Stimulated activated naive B cell treated with anti-CD40 and anti-IgM and Interleukin-4, amounts not matched to agents 10 μg/mL and 1 μg/mL and 100 μg/mL, for 72 hours (primary cell): ENCODE data around the gene SEPTIN12.
"Not testable (repeated sequence)": the region's sequence is repeated elsewhere in the genome, so short reads cannot be mapped to it uniquely, and the experiment has no call there.

Experiments used
- ATAC-seq, 2 donors: fragments of 150-1000 bp; cut with Tn5 transposase; replicated peaks; 2 replicates each; pipeline ENCODE4 v1.10.0; 2021; ENCODE audit warnings: moderate library complexity in 1 of 2
- DNase-seq: peaks from one replicate; pipeline ENCODE4 v3.0.0; 2021
- H3K27ac Mint-ChIP-seq: one replicate; pipeline ENCODE4 v1.8.0; 2022; ENCODE audit warnings: mild to moderate bottlenecking, mixed read lengths
- H3K27me3 Mint-ChIP-seq, 2 donors: one replicate each; pipeline ENCODE4 v1.8.0; 2022; ENCODE audit warnings: mixed read lengths in 2 of 2
- H3K36me3 Mint-ChIP-seq, 2 donors: one replicate each; pipeline ENCODE4 v1.8.0; 2022; ENCODE audit warnings: mixed read lengths in 2 of 2, mild to moderate bottlenecking in 1 of 2
- H3K4me1 Mint-ChIP-seq, 2 donors: one replicate each; pipeline ENCODE4 v1.8.0; 2022; ENCODE audit warnings: mixed read lengths in 2 of 2, mild to moderate bottlenecking in 1 of 2
- H3K4me3 Mint-ChIP-seq, 2 donors: one replicate each; pipeline ENCODE4 v1.8.0; 2022; ENCODE audit warnings: mild to moderate bottlenecking in 2 of 2, mixed read lengths in 2 of 2, moderate library complexity in 1 of 2
- H3K9me3 Mint-ChIP-seq, 2 donors: one replicate each; pipeline ENCODE4 v1.8.0; 2022; ENCODE audit warnings: mixed read lengths in 2 of 2, mild to moderate bottlenecking in 1 of 2

The SEPTIN12 gene

DNA sequence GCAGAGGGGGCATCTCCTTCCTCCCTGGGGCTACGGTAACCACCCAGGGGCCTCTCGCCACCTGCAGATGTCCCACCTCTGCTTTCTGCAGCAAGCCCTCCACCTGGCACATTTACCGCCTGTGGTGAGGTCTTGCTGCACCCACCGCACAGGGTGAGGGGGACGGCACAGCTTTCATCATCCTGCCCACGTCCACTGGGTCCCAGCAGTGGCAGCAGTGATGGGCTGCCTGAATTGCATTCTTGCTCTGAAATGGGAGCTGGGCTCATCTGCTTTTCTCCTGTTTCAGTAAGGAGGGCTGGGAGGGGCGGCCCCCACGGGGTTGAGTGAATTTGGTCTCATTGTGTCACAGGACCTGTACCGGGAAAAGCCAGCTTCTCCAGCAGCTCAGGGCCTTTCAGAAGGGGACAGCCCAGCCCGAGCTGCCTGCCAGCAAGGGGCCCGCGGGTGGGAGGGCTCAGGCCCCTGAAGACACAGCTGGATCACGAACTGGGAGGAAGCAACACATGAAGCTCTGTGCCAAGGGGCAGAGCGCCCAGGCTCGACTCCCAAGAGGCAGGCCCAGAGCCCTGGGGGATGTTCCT, 41.1 kb downstream of the SEPTIN12 start:
- H3K27me3 Mint-ChIP-seq, result peaks cover 0 to 5% of the 10 kb centered on the region in 2 donors
- H3K27ac Mint-ChIP-seq, result peak overlapping the region; percentile 31
- peaks cover 12 to 15% of the 10 kb centered on the region in 2 donors for H3K36me3 Mint-ChIP-seq
- peak overlapping the region in 1 of 2 donors; percentile 29 for H3K4me3 Mint-ChIP-seq
- H3K9me3 Mint-ChIP-seq, result no peaks in the 10 kb centered on the region
- ATAC-seq (peak; percentile 22 to 33), DNase-seq (no peak)
- peaks cover 13 to 36% of the 10 kb centered on the region in 2 donors for H3K4me1 Mint-ChIP-seq

DNA sequence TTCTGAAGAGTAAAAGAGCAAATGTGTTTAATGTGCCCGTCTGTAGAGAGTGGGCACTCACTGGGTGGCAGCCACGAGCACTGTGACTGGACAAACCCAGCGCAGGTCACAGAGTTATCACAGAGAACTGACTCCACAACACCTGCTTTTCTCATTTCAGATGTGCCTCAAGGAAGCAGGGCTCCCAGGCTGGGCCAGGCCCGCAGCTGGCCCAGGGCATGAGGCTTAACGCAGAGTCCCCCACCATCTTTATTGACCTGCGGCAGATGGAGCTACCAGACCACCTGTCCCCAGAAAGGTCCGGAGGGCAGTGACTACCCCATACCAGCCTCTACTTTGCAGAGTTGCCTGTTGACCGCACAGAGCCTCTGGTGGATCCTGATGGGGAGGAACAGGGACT, 41.9 kb downstream of the SEPTIN12 start:
- DNase-seq, result no peak
- no peaks in the 10 kb centered on the region for H3K9me3 Mint-ChIP-seq
- H3K27me3 Mint-ChIP-seq, result peaks cover 0 to 5% of the 10 kb centered on the region in 2 donors
- peaks cover 13 to 36% of the 10 kb centered on the region in 2 donors for H3K4me1 Mint-ChIP-seq
- no peak overlapping the region for H3K4me3 Mint-ChIP-seq
- ATAC-seq, result no peak
- H3K36me3 Mint-ChIP-seq, result peaks cover 8 to 10% of the 10 kb centered on the region in 2 donors
- no peak overlapping the region for H3K27ac Mint-ChIP-seq

DNA sequence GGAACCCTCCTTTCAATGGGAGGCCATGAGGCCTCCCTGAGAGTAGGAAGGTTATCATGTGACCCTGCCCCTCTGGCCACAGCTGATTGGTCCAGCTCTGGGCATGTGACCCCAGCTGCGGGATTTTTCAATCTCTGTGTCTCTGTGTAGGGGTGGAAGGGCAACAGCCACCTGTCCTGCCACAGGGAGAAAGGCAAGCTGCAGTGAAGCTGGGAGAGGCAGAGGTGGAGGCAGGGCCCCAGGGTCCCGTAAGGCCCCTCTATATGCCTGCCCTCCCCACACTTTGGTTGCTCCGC, 42.9 kb downstream of the SEPTIN12 start:
- no peak overlapping the region for H3K27ac Mint-ChIP-seq
- peaks cover 13 to 36% of the 10 kb centered on the region in 2 donors for H3K4me1 Mint-ChIP-seq
- ATAC-seq (no peak), DNase-seq (no peak)
- no peak overlapping the region for H3K4me3 Mint-ChIP-seq
- H3K36me3 Mint-ChIP-seq, result peaks cover 4 to 7% of the 10 kb centered on the region in 2 donors
- H3K9me3 Mint-ChIP-seq, result no peaks in the 10 kb centered on the region
- peaks cover 0 to 5% of the 10 kb centered on the region in 2 donors for H3K27me3 Mint-ChIP-seq

DNA sequence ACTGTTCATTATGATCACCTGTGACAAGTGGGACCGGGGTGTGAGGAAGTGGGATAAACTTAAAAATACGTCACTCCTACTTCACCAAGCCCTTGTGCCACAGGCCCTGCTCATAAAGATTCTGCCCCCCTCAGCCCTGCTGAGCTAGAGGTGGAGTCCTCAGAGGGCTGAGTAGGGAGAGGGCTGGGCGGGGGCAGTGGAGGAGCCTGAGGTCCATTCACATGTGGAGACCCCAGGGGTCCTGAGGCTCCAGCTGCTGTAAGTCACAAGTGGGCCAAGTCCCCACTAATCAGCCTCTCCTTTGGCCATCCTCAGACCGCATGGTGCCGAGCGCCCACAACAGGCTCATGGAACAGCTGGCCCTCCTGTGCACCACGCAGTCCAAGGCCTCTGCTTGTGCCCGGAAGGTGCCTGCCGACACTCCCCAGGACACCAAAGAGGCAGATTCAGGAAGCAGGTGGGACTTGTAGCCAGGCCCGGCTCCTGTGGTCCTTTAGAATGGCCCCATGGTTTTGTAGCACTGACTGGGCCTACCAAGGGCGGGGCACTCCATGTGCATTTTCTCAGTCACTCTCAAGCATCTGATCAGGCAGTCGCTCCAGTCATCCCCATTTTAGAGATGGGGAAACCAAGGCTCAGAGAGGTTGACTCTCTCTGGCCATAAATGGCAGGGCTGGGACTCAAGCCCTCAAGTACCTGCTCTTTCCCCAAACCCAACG, 43.4 kb downstream of the SEPTIN12 start:
- no peaks in the 10 kb centered on the region for H3K9me3 Mint-ChIP-seq
- H3K36me3 Mint-ChIP-seq, result peaks cover 4 to 7% of the 10 kb centered on the region in 2 donors
- no peak overlapping the region for H3K27ac Mint-ChIP-seq
- H3K27me3 Mint-ChIP-seq, result peaks cover 0 to 5% of the 10 kb centered on the region in 2 donors
- ATAC-seq, result peak in 1 of 2 donors; percentile 22
- H3K4me1 Mint-ChIP-seq, result peaks cover 13 to 36% of the 10 kb centered on the region in 2 donors
- DNase-seq, result no peak
- H3K4me3 Mint-ChIP-seq, result no peak overlapping the region

DNA sequence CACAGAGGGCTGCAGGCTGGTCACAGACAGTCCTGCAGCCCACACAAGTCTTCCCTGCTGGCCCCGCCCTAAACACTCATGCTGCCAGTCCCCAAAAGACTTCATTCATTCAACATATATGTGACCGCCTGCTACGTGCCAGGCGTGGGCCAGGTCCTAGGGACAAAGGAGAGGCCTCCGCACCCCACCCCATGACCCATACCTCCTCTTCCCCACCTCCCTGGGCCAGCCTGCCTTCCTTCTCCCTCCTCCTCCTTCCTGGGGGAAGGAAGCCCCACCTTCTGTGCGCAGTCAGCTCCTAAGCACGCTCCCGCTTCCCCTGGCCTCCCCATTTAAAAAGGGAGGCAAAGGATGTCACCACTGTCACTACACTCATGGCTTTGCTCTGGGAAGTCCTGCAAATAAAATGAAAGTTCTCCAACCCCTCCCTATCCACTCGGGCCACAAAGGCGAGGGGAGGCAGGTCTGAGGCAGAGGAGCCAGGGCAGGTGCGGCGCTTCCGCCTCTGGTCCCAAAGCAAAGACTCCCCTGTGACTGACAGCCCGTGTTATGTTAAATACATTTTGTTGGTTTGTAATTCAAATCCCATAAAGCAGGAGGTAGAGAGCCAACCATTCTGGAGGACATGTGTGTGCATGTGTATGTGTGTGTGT, 44.8 kb downstream of the SEPTIN12 start:
- no peak overlapping the region for H3K27ac Mint-ChIP-seq
- peaks cover 0 to 2% of the 10 kb centered on the region in 2 donors for H3K36me3 Mint-ChIP-seq
- no peaks in the 10 kb centered on the region for H3K9me3 Mint-ChIP-seq
- H3K4me3 Mint-ChIP-seq, result peak overlapping the region; percentile 60 to 68
- peaks cover 0 to 5% of the 10 kb centered on the region in 2 donors for H3K27me3 Mint-ChIP-seq
- peaks cover 13 to 26% of the 10 kb centered on the region in 2 donors for H3K4me1 Mint-ChIP-seq
- ATAC-seq, result no peak
- DNase-seq, result no peak

GRCh38 chr16:4738370-4738769, 49.8 kb downstream of the SEPTIN12 start:
- peaks cover 7 to 19% of the 10 kb centered on the region in 2 donors for H3K4me1 Mint-ChIP-seq
- H3K4me3 Mint-ChIP-seq, H3K27ac Mint-ChIP-seq, ATAC-seq, DNase-seq, H3K9me3 Mint-ChIP-seq, H3K27me3 Mint-ChIP-seq, H3K36me3 Mint-ChIP-seq: not testable (repeated sequence)

GRCh38 chr16:4737545-4737944, 50.6 kb downstream of the SEPTIN12 start:
- ATAC-seq (no peak), DNase-seq (no peak)
- Mint-ChIP-seq H3K36me3 (no peaks in the 10 kb centered on the region), H3K4me3 (no peak overlapping the region), H3K27ac (no peak overlapping the region), H3K9me3 (no peaks in the 10 kb centered on the region), H3K27me3 (no peaks in the 10 kb centered on the region), H3K4me1 (peaks cover 9 to 20% of the 10 kb centered on the region in 2 donors)

GRCh38 chr16:4736546-4736945, 51.6 kb downstream of the SEPTIN12 start:
- no peak for ATAC-seq
- no peaks in the 10 kb centered on the region for H3K9me3 Mint-ChIP-seq
- H3K27ac Mint-ChIP-seq, result no peak overlapping the region

GRCh38 chr16:4734730-4735535, 53.2 kb downstream of the SEPTIN12 start:
- ATAC-seq, result peak; percentile 80 to 83
- Mint-ChIP-seq H3K27me3 (no peaks in the 10 kb centered on the region), H3K27ac (peak overlapping the region; percentile 95), H3K9me3 (no peaks in the 10 kb centered on the region), H3K4me3 (peak overlapping the region; percentile 89 to 92), H3K36me3 (peaks cover 4 to 7% of the 10 kb centered on the region in 2 donors), H3K4me1 (peaks cover 9 to 20% of the 10 kb centered on the region in 2 donors)
- peak; percentile 85 for DNase-seq

More at GRCh38 chr16:4736546-4736945, 51.6 kb downstream of the SEPTIN12 start:
- Mint-ChIP-seq H3K4me3 (no peak overlapping the region), H3K36me3 (no peaks in the 10 kb centered on the region), H3K27me3 (no peaks in the 10 kb centered on the region), H3K4me1 (peaks cover 9 to 20% of the 10 kb centered on the region in 2 donors)
- DNase-seq, result no peak

DNA sequence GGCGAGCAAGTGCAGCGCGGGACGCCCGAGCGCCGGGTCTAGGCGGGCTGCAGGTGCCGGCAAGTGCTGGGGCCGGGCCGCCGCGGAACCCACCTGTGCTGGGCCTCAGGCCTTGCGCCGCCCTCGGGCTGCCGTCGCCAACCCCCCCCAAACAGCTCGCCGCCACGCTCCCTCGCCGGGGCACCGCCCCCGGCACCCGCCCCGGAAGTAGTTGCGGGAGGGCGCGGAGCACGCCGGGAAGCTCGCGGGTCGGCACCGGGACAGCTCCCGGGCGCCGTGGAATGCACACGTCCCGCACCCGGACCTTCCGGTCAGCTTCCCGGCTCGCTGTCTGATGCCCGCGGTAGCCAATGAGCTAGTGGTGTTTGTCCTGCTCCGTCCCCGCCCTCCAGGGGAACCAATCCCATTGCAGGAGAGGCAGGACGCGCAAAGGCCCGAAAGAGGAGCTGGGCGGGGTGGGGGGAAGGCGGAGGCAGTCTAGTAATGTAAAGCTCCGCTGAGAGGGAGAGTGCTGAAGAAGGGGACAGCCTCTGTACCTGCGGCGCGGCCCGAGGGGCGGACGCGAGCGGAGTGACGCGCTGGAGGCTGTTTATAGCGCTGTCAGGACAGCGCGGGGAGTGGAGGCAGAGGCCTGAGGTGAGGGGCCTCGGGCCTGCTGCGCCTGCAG, 53.9 kb downstream of the SEPTIN12 start, which contains the start of the genes ANKS3 and DNAAF8:
ANKS3 (minus strand) TSS at position 209 of the 667 bp plus-strand sequence. CDS start 4,122 bp downstream, outside the sequence.
DNAAF8 (plus strand) TSS at position 475 of the 667 bp plus-strand sequence. CDS start 1,978 bp downstream, outside the sequence.
- Mint-ChIP-seq H3K27ac (peak within 1 kb of the TSS; percentile 95), H3K27me3 (no peaks in the 10 kb centered on the region), H3K4me3 (peak within 1 kb of the TSS; percentile 89 to 92), H3K9me3 (no peaks in the 10 kb centered on the region), H3K4me1 (peaks cover 9 to 20% of the 10 kb centered on the region in 2 donors), H3K36me3 (peaks cover 4 to 10% of the 10 kb centered on the region in 2 donors)
- ATAC-seq (peak; percentile 86 to 88), DNase-seq (peak; percentile 83)

DNA sequence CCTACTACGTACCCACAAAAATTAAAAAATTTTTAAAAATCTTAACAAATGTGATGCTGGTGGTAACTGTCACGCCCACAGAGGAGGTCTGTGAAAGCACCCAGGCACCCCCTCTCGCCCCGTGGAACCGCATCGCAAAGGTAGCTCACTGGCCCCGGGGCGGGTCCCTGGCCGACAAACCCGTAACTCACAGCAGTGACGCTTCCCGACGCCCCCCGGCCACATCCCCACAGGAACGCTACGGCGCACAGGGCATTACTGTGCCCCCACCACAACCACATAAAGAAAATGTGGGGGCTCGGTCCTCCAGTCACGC, 54.4 kb downstream of the SEPTIN12 start:
- Mint-ChIP-seq H3K27ac (peak overlapping the region; percentile 62), H3K27me3 (no peaks in the 10 kb centered on the region), H3K36me3 (peaks cover 8 to 14% of the 10 kb centered on the region in 2 donors), H3K4me3 (peak overlapping the region; percentile 89 to 92), H3K9me3 (no peaks in the 10 kb centered on the region), H3K4me1 (peaks cover 9 to 22% of the 10 kb centered on the region in 2 donors)
- ATAC-seq (peak; percentile 21), DNase-seq (no peak)

DNA sequence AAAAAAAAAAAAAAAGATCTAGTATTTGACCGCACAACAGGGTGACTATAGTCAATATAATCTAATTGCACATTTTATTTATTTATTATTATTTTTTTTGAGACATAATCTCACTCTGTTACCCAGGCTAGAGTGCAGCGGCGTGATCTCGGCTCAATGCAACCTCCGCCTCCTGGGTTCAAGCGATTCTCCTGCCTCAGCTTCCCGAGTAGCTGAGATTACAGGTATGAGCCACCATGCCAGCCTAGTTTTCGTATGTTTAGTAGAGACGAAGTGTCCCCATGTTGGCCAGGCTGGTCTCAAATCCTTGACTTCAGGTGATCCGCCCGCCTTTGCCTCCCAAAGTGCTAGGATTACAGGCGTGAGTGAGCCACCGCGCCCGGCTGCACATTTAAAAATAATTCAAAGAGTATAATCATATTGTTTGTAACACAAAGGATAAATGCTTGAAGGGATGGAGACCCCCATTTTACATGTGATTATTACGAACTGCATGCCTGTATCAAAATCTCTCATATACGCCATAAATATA, 54.9 kb downstream of the SEPTIN12 start:
- H3K4me3 Mint-ChIP-seq, result peak overlapping the region; percentile 89 to 92
- H3K27ac Mint-ChIP-seq, result peak overlapping the region; percentile 62
- peaks cover 11 to 19% of the 10 kb centered on the region in 2 donors for H3K36me3 Mint-ChIP-seq
- ATAC-seq (no peak), DNase-seq (no peak)
- H3K4me1 Mint-ChIP-seq, result peaks cover 9 to 26% of the 10 kb centered on the region in 2 donors
- H3K9me3 Mint-ChIP-seq, result no peaks in the 10 kb centered on the region
- no peaks in the 10 kb centered on the region for H3K27me3 Mint-ChIP-seq

DNA sequence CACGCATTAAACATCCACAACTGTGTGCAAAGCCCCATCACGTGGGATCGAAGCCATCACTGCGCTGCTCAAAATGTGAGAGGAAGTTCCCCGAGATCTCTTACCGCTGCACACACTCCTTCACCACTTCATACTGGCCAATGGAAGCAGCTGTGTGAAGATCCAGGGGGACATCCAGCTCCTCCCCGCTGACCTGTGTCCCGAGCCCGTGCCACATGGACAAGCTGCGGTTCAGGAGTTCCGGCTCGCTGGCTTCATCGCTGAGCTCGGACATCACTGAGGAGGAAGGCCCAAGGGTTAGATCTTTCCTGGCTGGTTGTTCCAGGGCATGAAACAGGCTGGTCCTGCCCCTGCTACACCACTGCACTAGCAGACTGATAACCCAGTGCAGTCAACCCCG, 58.3 kb downstream of the SEPTIN12 start:
- H3K4me3 Mint-ChIP-seq, result no peak overlapping the region
- no peak overlapping the region for H3K27ac Mint-ChIP-seq
- no peaks in the 10 kb centered on the region for H3K27me3 Mint-ChIP-seq
- peaks cover 21 to 33% of the 10 kb centered on the region in 2 donors for H3K36me3 Mint-ChIP-seq
- H3K9me3 Mint-ChIP-seq, result no peaks in the 10 kb centered on the region
- H3K4me1 Mint-ChIP-seq, result peaks cover 3 to 20% of the 10 kb centered on the region in 2 donors
- no peak for DNase-seq
- no peak for ATAC-seq
